GM23338 (cell line): ENCODE data around the gene LINGO4. TPM values are rescaled to one million over a fixed set of nuclear protein-coding genes. Genes with fewer than 3 reads are reported as not detected.
"Not testable (repeated sequence)": the region's sequence is repeated elsewhere in the genome, so short reads cannot be mapped to it uniquely, and the experiment has no call there.

ENCODE experiments used
- ATAC-seq: fragments of 200-7000 bp; cut with Tn5 transposase; 3 replicates; pipeline ENCODE4 v1.9.1; 2020
- DNase-seq: peaks from one replicate; pipeline ENCODE4 v3.0.0-alpha.2; 2015; ENCODE audit warnings: low spot score
- H2AFZ ChIP-seq: fragments of 200-600 bp; sonication (generic); 2 replicates; pipeline ENCODE4 v1.8.0; 2016; ENCODE audit warnings: antibody characterized with exemption, mild to moderate bottlenecking, moderate library complexity
- H3F3A ChIP-seq: fragments of 200-600 bp; sonication (generic); replicated peaks from 2 replicates; pipeline ENCODE4 v1.8.0; 2017; ENCODE audit warnings: antibody characterized with exemption, mixed run types, low read depth
- H3K27ac ChIP-seq: fragments of 200-600 bp; sonication (generic); 2 replicates; pipeline ENCODE4 v1.6.1; 2016; ENCODE audit warnings: low read depth
- H3K27me3 ChIP-seq: fragments of 200-600 bp; sonication (generic); 2 replicates; pipeline ENCODE4 v1.8.0; 2016; ENCODE audit warnings: mild to moderate bottlenecking, mixed run types, moderate library complexity; ENCODE audit not compliant: insufficient read depth
- H3K36me3 ChIP-seq: fragments of 200-600 bp; sonication (generic); 2 replicates; pipeline ENCODE4 v1.8.0; 2016; ENCODE audit warnings: mild to moderate bottlenecking; ENCODE audit not compliant: insufficient read depth
- H3K4me1 ChIP-seq: fragments of 200-600 bp; sonication (generic); 2 replicates; pipeline ENCODE4 v1.8.0; 2016; ENCODE audit warnings: mild to moderate bottlenecking, moderate library complexity; ENCODE audit not compliant: insufficient read depth
- H3K4me2 ChIP-seq: fragments of 200-600 bp; sonication (generic); 2 replicates; pipeline ENCODE4 v1.7.1; 2017; ENCODE audit warnings: mixed run types
- H3K4me3 ChIP-seq: fragments of 200-600 bp; sonication (generic); 2 replicates; pipeline ENCODE4 v1.6.1; 2016; ENCODE audit warnings: mixed run types
- H3K79me2 ChIP-seq: fragments of 200-600 bp; sonication (generic); replicated peaks from 2 replicates; pipeline ENCODE4 v1.8.0; 2017; ENCODE audit warnings: mild to moderate bottlenecking; ENCODE audit not compliant: insufficient read depth
- H3K9me2 ChIP-seq: fragments of 200-600 bp; sonication (generic); 2 replicates; pipeline ENCODE4 v1.8.0; 2017; ENCODE audit not compliant: insufficient read depth
- H4K20me1 ChIP-seq: fragments of 200-600 bp; sonication (generic); replicated peaks from 2 replicates; pipeline ENCODE4 v1.8.0; 2017; ENCODE audit warnings: mild to moderate bottlenecking; ENCODE audit not compliant: insufficient read depth
- H3K27ac Mint-ChIP-seq: 2 replicates; pipeline ENCODE4 v1.8.0; 2020; ENCODE audit warnings: inconsistent platforms, mild to moderate bottlenecking, moderate library complexity, mixed read lengths
- H3K27me3 Mint-ChIP-seq: 3 replicates; pipeline ENCODE4 v1.8.0; 2022; ENCODE audit warnings: low read depth, mild to moderate bottlenecking, moderate library complexity, mixed read lengths, inconsistent platforms; ENCODE audit not compliant: insufficient read depth, poor library complexity
- H3K36me3 Mint-ChIP-seq: 3 replicates; pipeline ENCODE4 v1.8.0; 2021; ENCODE audit warnings: low read depth, mild to moderate bottlenecking, inconsistent platforms, moderate library complexity, mixed read lengths
- H3K4me1 Mint-ChIP-seq: 3 replicates; pipeline ENCODE4 v1.8.0; 2020; ENCODE audit warnings: mild to moderate bottlenecking, inconsistent platforms, mixed read lengths
- H3K4me3 Mint-ChIP-seq: 3 replicates; pipeline ENCODE4 v1.8.0; 2021; ENCODE audit warnings: moderate library complexity, mild to moderate bottlenecking, inconsistent platforms, mixed read lengths
- H3K9me3 Mint-ChIP-seq: 3 replicates; pipeline ENCODE4 v1.8.0; 2020; ENCODE audit warnings: moderate library complexity, mild to moderate bottlenecking, inconsistent platforms, mixed read lengths
- CREB1 ChIP-seq: fragments of 250-450 bp; sonication (Bioruptor Pico); IDR thresholded peaks from 2 replicates; pipeline ENCODE4 v1.5.0; 2020; ENCODE audit warnings: low read depth, mild to moderate bottlenecking, moderate library complexity
- NANOG ChIP-seq: IDR thresholded peaks from 2 replicates; pipeline ENCODE4 v1.6.1; 2016; ENCODE audit warnings: antibody characterized with exemption, borderline replicate concordance
- POLR2AphosphoS5 ChIP-seq: IDR thresholded peaks from 2 replicates; pipeline ENCODE4 v1.6.1; 2016; ENCODE audit warnings: antibody characterized with exemption, low read depth
- REST ChIP-seq: IDR thresholded peaks from one replicate; pipeline ENCODE4 v1.6.1; 2018; ENCODE audit warnings: antibody characterized with exemption; ENCODE audit not compliant: unreplicated experiment
- STAT1 ChIP-seq: IDR thresholded peaks from one replicate; pipeline ENCODE4 v1.6.1; 2016; ENCODE audit warnings: antibody characterized with exemption; ENCODE audit not compliant: unreplicated experiment
- ZNF462 ChIP-seq: fragments of 250-450 bp; sonication (Bioruptor Pico); IDR thresholded peaks from 2 replicates; pipeline ENCODE4 v1.5.0; 2020; ENCODE audit warnings: mild to moderate bottlenecking, moderate library complexity
- polyA plus RNA-seq: library from polyadenylated mRNA; unstranded; fragments of >200 nt; fragmentation: Nextera tagmentation; extraction: Ambion mirVana; gene quantifications from 2 replicates; pipeline ENCODE4 v1.2.1, GENCODE V29; 2016
- total RNA-seq: library from RNA; depleted of rRNA; stranded (reverse); fragments of >200 nt; shearing (Covaris generic); gene quantifications from 2 replicates; pipeline ENCODE4 v1.2.3, GENCODE V29; 2014

The LINGO4 gene
- total and polyA plus RNA-seq, 2 experiments from 2014 or later, result not detected

DNA sequence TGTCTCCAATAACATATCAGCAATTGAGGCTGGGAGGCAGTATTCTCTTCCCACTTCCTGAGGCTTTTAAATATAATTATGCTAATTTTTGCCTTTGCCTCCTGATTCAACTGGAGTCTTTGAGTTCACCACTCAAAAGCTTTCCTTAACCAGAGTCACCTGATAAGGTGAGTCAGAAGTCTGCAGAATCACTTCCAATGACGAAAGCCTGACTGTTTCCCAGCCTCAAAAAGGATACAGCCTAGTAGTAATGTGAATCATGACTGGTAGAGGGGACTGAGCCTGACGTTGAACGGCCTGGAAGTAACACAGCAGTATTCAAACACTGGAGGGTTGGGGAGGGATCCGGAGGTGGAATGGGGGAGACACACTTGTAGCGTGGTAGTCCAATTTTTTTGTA is 31.5 kb downstream of the LINGO4 start:
- no peaks in the 10 kb centered on the region for H3K27me3 ChIP-seq
- H3K9me2 ChIP-seq, result no peaks in the 10 kb centered on the region
- Mint-ChIP-seq H3K4me1 (no peaks in the 10 kb centered on the region), H3K27me3 (no peaks in the 10 kb centered on the region), H3K4me3 (no peak overlapping the region), H3K9me3 (peaks cover 9% of the 10 kb centered on the region; the same call in 2 of the 3 replicates), H3K27ac (no peak overlapping the region), H3K36me3 (peaks cover 21% of the 10 kb centered on the region)
- no peak overlapping the region for H3K27ac ChIP-seq
- H3F3A ChIP-seq, result no peaks in the 10 kb centered on the region
- H3K4me3 ChIP-seq, result no peak overlapping the region
- no peaks in the 10 kb centered on the region for H3K79me2 ChIP-seq
- DNase-seq (no peak), ATAC-seq (no peak)
- H2AFZ ChIP-seq, result no peak overlapping the region
- peaks cover 11% of the 10 kb centered on the region; the same call in 1 of the 2 replicates for H3K36me3 ChIP-seq
- no peak overlapping the region for H3K4me2 ChIP-seq
- no peaks in the 10 kb centered on the region for H4K20me1 ChIP-seq
- TF ChIP-seq NANOG (no peak), POLR2AphosphoS5 (no peak), STAT1 (no peak), CREB1 (CRISPR knock-in tag) (no peak), REST (no peak), ZNF462 (no peak)
- H3K4me1 ChIP-seq, result no peaks in the 10 kb centered on the region

- H3K4me1 Mint-ChIP-seq, ATAC-seq, H3K9me2 ChIP-seq, H3F3A ChIP-seq, H3K27me3 ChIP-seq, H3K36me3 Mint-ChIP-seq, H3K4me3 Mint-ChIP-seq, H3K36me3 ChIP-seq, H3K4me1 ChIP-seq, H3K4me3 ChIP-seq, H2AFZ ChIP-seq, H3K27me3 Mint-ChIP-seq, DNase-seq, H3K27ac Mint-ChIP-seq, H3K27ac ChIP-seq, H3K4me2 ChIP-seq, H4K20me1 ChIP-seq, H3K9me3 Mint-ChIP-seq, H3K79me2 ChIP-seq: not testable (repeated sequence)
Measured at GRCh38 chr1:151769270-151769669, 35.9 kb downstream of the LINGO4 start.

- H3K27me3 Mint-ChIP-seq, H3K27ac Mint-ChIP-seq, H3K9me3 Mint-ChIP-seq, H3K4me3 ChIP-seq, H3F3A ChIP-seq, H3K27ac ChIP-seq, H3K4me1 ChIP-seq, H3K36me3 ChIP-seq, DNase-seq, H4K20me1 ChIP-seq, H3K4me2 ChIP-seq, H3K79me2 ChIP-seq, H2AFZ ChIP-seq, H3K9me2 ChIP-seq, H3K4me1 Mint-ChIP-seq, H3K36me3 Mint-ChIP-seq, H3K27me3 ChIP-seq, H3K4me3 Mint-ChIP-seq, ATAC-seq: not testable (repeated sequence)
Measured at GRCh38 chr1:151768351-151769066, 36.7 kb downstream of the LINGO4 start.
